ENCODE measurements around the gene CFAP52.
"Not testable (repeated sequence)": the region's sequence is repeated elsewhere in the genome, so short reads cannot be mapped to it uniquely, and the experiment has no call there.

CFAP52 gene

DNA sequence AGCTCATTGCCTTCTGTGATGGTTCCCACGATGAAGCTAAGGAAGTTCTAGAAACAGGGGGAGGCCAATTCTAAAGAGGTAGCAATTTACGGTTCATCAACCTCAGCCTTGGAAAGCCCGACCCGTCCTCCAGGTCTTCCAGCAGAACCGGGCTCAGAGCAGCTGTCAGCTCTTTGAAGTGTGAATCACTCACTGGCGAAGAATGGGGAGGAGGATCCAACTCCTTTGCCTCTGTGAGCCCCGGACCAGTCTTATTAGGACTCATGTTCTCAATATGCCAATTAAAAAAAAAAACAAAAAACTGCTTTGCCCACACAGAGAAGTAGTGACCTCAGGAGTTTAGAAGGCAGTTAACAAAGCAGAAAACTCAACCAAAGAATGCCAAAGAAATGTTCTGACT lies 32.2 kb upstream of the CFAP52 start:
- Histone ChIP-seq H3K9me3 (ENCODE audit: control insufficient read depth in 5 of 5, low read length in 5 of 5) (no peaks in the 10 kb centered on the region), H3K27me3 (ENCODE audit: control insufficient read depth in 5 of 5, insufficient read depth in 4 of 5, low read length in 5 of 5) (no peaks in the 10 kb centered on the region), H3K4me1 (ENCODE audit: control insufficient read depth in 5 of 5, insufficient read depth in 5 of 5, low read length in 5 of 5) (no peaks in the 10 kb centered on the region), H3K27ac (ENCODE audit: low read depth, low read length) (no peak overlapping the region), H3K9ac (ENCODE audit: low read length in 5 of 5) (no peak overlapping the region), H3K36me3 (ENCODE audit: control insufficient read depth in 5 of 5, insufficient read depth in 5 of 5, low read length in 5 of 5) (peaks cover 0 to 19% (median 14%) of the 10 kb centered on the region in 5 donors), H3K4me3 (ENCODE audit: low read depth in 1 of 5, low read length in 5 of 5) (no peak overlapping the region)

DNA sequence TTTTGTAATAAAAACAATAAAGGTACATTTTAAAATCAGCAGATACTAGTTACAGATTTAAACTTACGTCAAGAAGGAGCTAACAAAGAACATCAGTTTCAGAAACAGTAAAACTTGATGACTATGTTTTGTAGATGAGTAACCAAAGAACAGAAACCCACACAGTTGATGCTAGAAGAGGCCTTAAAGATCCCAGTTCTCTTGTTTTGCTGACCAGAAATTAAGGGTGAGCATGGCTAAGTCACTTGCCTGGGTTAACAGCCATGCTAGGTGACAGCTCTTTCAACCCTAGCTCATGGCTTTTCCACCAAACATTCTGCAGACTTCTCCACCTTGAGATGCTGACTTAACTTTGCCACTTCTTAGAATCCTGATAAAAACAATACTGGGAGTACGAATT lies 27.2 kb upstream of the CFAP52 start:
- H3K4me3 ChIP-seq (ENCODE audit: low read depth in 1 of 5, low read length in 5 of 5): no peak overlapping the region
- H3K9ac ChIP-seq (ENCODE audit: low read length in 5 of 5): no peak overlapping the region
- H3K4me1 ChIP-seq (ENCODE audit: control insufficient read depth in 5 of 5, insufficient read depth in 5 of 5, low read length in 5 of 5): no peaks in the 10 kb centered on the region
- peaks cover 3 to 23% (median 8%) of the 10 kb centered on the region in 5 donors for H3K36me3 ChIP-seq (ENCODE audit: control insufficient read depth in 5 of 5, insufficient read depth in 5 of 5, low read length in 5 of 5)
- no peaks in the 10 kb centered on the region for H3K27me3 ChIP-seq (ENCODE audit: control insufficient read depth in 5 of 5, insufficient read depth in 4 of 5, low read length in 5 of 5)
- H3K27ac ChIP-seq (ENCODE audit: low read depth, low read length): no peak overlapping the region
- no peaks in the 10 kb centered on the region for H3K9me3 ChIP-seq (ENCODE audit: control insufficient read depth in 5 of 5, low read length in 5 of 5)

DNA sequence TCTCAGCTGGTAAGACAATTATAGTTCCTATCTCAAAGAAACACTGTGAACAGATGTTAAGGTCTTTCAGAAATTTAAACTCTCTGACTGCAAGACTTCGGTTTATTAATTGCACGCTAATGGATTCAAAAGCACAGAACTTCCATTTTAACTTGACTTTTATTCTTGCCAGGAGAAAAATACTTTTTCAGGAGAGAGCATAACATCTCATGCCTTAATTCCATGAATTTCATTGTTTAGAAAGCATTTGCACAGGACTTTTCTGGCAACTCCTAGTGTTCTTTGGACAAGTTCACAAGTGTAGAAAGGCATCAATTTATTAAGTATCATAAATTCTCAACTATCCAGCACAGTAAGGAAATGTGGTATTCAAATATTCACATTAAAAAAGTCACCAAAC lies 23.3 kb upstream of the CFAP52 start:
- no peak overlapping the region for H3K9ac ChIP-seq (ENCODE audit: low read length in 5 of 5)
- no peaks in the 10 kb centered on the region for H3K27me3 ChIP-seq (ENCODE audit: control insufficient read depth in 5 of 5, insufficient read depth in 4 of 5, low read length in 5 of 5)
- peaks cover 6 to 29% (median 9%) of the 10 kb centered on the region in 5 donors for H3K36me3 ChIP-seq (ENCODE audit: control insufficient read depth in 5 of 5, insufficient read depth in 5 of 5, low read length in 5 of 5)
- H3K4me1 ChIP-seq (ENCODE audit: control insufficient read depth in 5 of 5, insufficient read depth in 5 of 5, low read length in 5 of 5): no peaks in the 10 kb centered on the region
- no peaks in the 10 kb centered on the region for H3K9me3 ChIP-seq (ENCODE audit: control insufficient read depth in 5 of 5, low read length in 5 of 5)
- H3K4me3 ChIP-seq (ENCODE audit: low read depth in 1 of 5, low read length in 5 of 5): no peak overlapping the region
- no peak overlapping the region for H3K27ac ChIP-seq (ENCODE audit: low read depth, low read length)

- H3K9ac ChIP-seq (ENCODE audit: low read length in 5 of 5): no peak overlapping the region
- no peaks in the 10 kb centered on the region for H3K27me3 ChIP-seq (ENCODE audit: control insufficient read depth in 5 of 5, insufficient read depth in 4 of 5, low read length in 5 of 5)
- H3K4me1 ChIP-seq (ENCODE audit: control insufficient read depth in 5 of 5, insufficient read depth in 5 of 5, low read length in 5 of 5): no peaks in the 10 kb centered on the region
- no peaks in the 10 kb centered on the region for H3K9me3 ChIP-seq (ENCODE audit: control insufficient read depth in 5 of 5, low read length in 5 of 5)
- H3K4me3 ChIP-seq (ENCODE audit: low read depth in 1 of 5, low read length in 5 of 5): no peak overlapping the region
- H3K36me3 ChIP-seq (ENCODE audit: control insufficient read depth in 5 of 5, insufficient read depth in 5 of 5, low read length in 5 of 5): peaks cover 6 to 29% (median 9%) of the 10 kb centered on the region in 5 donors
- no peak overlapping the region for H3K27ac ChIP-seq (ENCODE audit: low read depth, low read length)
These were observed 22.8 kb upstream of the CFAP52 start for GRCh38 chr17:9553596-9553995.

DNA sequence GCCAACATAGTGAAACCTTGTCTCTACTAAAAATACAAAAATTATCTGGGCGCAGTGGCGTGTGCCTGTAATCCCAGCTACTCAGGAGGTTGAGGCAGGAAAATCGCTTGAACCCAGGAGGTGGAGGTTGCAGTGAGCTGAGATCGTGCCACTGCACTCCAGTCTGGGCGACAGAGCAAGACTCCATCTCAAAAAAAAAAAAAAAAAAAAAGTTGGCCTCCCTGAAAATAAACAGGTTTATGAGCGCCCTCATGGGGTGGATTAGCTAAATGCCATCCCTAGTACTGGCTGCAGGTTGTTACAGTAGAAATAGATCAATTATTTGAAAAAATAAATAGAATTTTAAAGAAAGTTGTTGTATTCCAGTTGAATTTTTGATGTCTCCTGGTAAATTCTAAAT lies 21.7 kb upstream of the CFAP52 start:
- H3K9ac ChIP-seq (ENCODE audit: low read length in 5 of 5); H3K4me1 ChIP-seq (ENCODE audit: control insufficient read depth in 5 of 5, insufficient read depth in 5 of 5, low read length in 5 of 5); H3K9me3 ChIP-seq (ENCODE audit: control insufficient read depth in 5 of 5, low read length in 5 of 5); H3K4me3 ChIP-seq (ENCODE audit: low read depth in 1 of 5, low read length in 5 of 5); H3K27ac ChIP-seq (ENCODE audit: low read depth, low read length); H3K27me3 ChIP-seq (ENCODE audit: control insufficient read depth in 5 of 5, insufficient read depth in 4 of 5, low read length in 5 of 5): not testable (repeated sequence)
- H3K36me3 ChIP-seq (ENCODE audit: control insufficient read depth in 5 of 5, insufficient read depth in 5 of 5, low read length in 5 of 5): peaks cover 4 to 25% (median 6%) of the 10 kb centered on the region in 5 donors

DNA sequence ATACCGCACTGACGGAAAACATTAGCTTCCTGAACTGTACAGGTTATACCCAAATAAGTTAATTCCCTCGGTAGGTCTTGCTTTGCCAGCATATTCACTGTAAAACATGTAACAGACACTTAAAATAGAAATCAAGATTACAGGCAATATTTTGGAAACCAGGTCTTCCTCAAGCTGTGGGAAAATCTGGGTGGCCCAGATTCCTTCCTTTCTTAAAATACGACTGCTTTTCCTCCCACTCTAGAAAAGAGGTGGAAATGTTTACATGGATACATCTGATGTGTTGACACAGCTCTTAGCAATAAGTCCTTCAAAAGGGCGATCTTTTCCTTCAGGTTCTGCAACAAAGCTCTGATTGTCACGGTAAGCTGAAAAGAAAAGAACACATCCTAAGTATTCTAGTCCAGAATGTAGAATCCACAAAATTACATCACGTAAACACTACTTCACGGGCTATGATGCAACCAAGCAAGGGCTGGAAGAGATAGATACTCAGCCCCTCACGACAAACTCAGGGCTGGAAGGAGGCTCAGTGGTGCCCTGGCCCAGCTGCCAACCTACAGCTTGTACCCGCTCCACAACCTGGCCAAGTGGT lies 19.2 kb upstream of the CFAP52 start:
- Histone ChIP-seq H3K36me3 (ENCODE audit: control insufficient read depth in 5 of 5, insufficient read depth in 5 of 5, low read length in 5 of 5) (peaks cover 0 to 11% (median 5%) of the 10 kb centered on the region in 5 donors), H3K27ac (ENCODE audit: low read depth, low read length) (no peak overlapping the region), H3K4me1 (ENCODE audit: control insufficient read depth in 5 of 5, insufficient read depth in 5 of 5, low read length in 5 of 5) (no peaks in the 10 kb centered on the region), H3K9me3 (ENCODE audit: control insufficient read depth in 5 of 5, low read length in 5 of 5) (no peaks in the 10 kb centered on the region), H3K27me3 (ENCODE audit: control insufficient read depth in 5 of 5, insufficient read depth in 4 of 5, low read length in 5 of 5) (no peaks in the 10 kb centered on the region), H3K9ac (ENCODE audit: low read length in 5 of 5) (no peak overlapping the region), H3K4me3 (ENCODE audit: low read depth in 1 of 5, low read length in 5 of 5) (no peak overlapping the region)

GRCh38 chr17:9557857-9558256 lies 18.6 kb upstream of the CFAP52 start:
- Histone ChIP-seq H3K27ac (ENCODE audit: low read depth, low read length) (no peak overlapping the region), H3K4me1 (ENCODE audit: control insufficient read depth in 5 of 5, insufficient read depth in 5 of 5, low read length in 5 of 5) (no peaks in the 10 kb centered on the region), H3K27me3 (ENCODE audit: control insufficient read depth in 5 of 5, insufficient read depth in 4 of 5, low read length in 5 of 5) (no peaks in the 10 kb centered on the region), H3K36me3 (ENCODE audit: control insufficient read depth in 5 of 5, insufficient read depth in 5 of 5, low read length in 5 of 5) (peaks cover 0 to 10% (median 5%) of the 10 kb centered on the region in 5 donors), H3K9ac (ENCODE audit: low read length in 5 of 5) (no peak overlapping the region), H3K9me3 (ENCODE audit: control insufficient read depth in 5 of 5, low read length in 5 of 5) (no peaks in the 10 kb centered on the region), H3K4me3 (ENCODE audit: low read depth in 1 of 5, low read length in 5 of 5) (no peak overlapping the region)

DNA sequence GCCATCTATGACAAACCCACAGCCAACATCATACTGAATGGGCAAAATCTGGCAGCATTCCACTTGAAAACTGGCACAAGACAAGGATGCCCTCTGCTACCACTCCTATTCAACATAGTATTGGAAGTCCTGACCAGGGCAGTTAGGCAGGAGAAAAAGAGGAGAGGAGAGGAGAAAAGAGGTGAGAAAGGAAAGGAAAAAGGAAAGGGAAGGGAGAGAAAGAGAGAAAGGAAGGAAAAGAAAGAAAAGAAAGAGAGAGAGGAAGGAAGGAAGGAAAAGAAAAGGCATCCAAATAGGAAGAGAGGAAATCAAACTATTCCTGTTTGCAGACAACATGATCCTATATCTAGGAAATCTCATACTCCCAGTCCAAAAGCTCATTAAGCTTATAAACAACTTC lies 12.3 kb upstream of the CFAP52 start:
- Histone ChIP-seq H3K36me3 (ENCODE audit: control insufficient read depth in 5 of 5, insufficient read depth in 5 of 5, low read length in 5 of 5) (peaks cover 11 to 25% (median 13%) of the 10 kb centered on the region in 5 donors), H3K9me3 (ENCODE audit: control insufficient read depth in 5 of 5, low read length in 5 of 5) (no peaks in the 10 kb centered on the region), H3K4me1 (ENCODE audit: control insufficient read depth in 5 of 5, insufficient read depth in 5 of 5, low read length in 5 of 5) (no peaks in the 10 kb centered on the region), H3K9ac (ENCODE audit: low read length in 5 of 5) (no peak overlapping the region), H3K27me3 (ENCODE audit: control insufficient read depth in 5 of 5, insufficient read depth in 4 of 5, low read length in 5 of 5) (no peaks in the 10 kb centered on the region), H3K27ac (ENCODE audit: low read depth, low read length) (no peak overlapping the region), H3K4me3 (ENCODE audit: low read depth in 1 of 5, low read length in 5 of 5) (no peak overlapping the region)

- H3K4me3 ChIP-seq (ENCODE audit: low read depth in 1 of 5, low read length in 5 of 5): peak overlapping the region in 1 of 5 donors; percentile 29
These were observed 10.4 kb upstream of the CFAP52 start for GRCh38 chr17:9566067-9566466.

DNA sequence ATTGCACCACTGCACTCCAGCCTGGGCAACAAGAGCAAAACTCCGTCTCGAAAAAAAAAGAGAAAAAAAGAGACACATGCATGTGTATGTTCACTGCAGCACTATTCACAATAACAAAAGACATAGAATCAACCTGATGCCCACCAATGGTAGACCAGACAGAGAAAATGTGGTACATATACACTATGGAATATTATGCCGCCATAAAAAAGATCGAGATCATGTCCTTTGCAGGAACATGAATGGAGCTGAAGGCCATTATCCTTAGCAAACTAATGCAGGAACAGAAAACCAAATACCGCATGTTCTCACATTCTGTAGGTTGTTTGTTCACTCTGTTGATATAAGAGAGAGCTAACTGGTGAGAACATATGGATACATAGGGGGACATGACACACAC lies 9.7 kb upstream of the CFAP52 start:
- not testable (repeated sequence) for H3K9me3 ChIP-seq (ENCODE audit: control insufficient read depth in 5 of 5, low read length in 5 of 5); H3K27ac ChIP-seq (ENCODE audit: low read depth, low read length); H3K4me3 ChIP-seq (ENCODE audit: low read depth in 1 of 5, low read length in 5 of 5); H3K4me1 ChIP-seq (ENCODE audit: control insufficient read depth in 5 of 5, insufficient read depth in 5 of 5, low read length in 5 of 5); H3K9ac ChIP-seq (ENCODE audit: low read length in 5 of 5); H3K27me3 ChIP-seq (ENCODE audit: control insufficient read depth in 5 of 5, insufficient read depth in 4 of 5, low read length in 5 of 5)
- H3K36me3 ChIP-seq (ENCODE audit: control insufficient read depth in 5 of 5, insufficient read depth in 5 of 5, low read length in 5 of 5): peaks cover 11 to 29% (median 16%) of the 10 kb centered on the region in 5 donors

More at GRCh38 chr17:9566067-9566466, 10.4 kb upstream of the CFAP52 start:
- Histone ChIP-seq H3K36me3 (ENCODE audit: control insufficient read depth in 5 of 5, insufficient read depth in 5 of 5, low read length in 5 of 5) (peaks cover 11 to 29% (median 16%) of the 10 kb centered on the region in 5 donors), H3K9ac (ENCODE audit: low read length in 5 of 5) (no peak overlapping the region), H3K9me3 (ENCODE audit: control insufficient read depth in 5 of 5, low read length in 5 of 5) (no peaks in the 10 kb centered on the region), H3K4me1 (ENCODE audit: control insufficient read depth in 5 of 5, insufficient read depth in 5 of 5, low read length in 5 of 5) (no peaks in the 10 kb centered on the region), H3K27ac (ENCODE audit: low read depth, low read length) (no peak overlapping the region), H3K27me3 (ENCODE audit: control insufficient read depth in 5 of 5, insufficient read depth in 4 of 5, low read length in 5 of 5) (no peaks in the 10 kb centered on the region)
